ENCODE data around the gene LMO4. TPM values are rescaled to one million over a fixed set of nuclear protein-coding genes. Genes with fewer than 3 reads are reported as not detected.

The LMO4 gene
- total RNA-seq, 1 experiment from 2014 or later = 38.5 TPM

DNA sequence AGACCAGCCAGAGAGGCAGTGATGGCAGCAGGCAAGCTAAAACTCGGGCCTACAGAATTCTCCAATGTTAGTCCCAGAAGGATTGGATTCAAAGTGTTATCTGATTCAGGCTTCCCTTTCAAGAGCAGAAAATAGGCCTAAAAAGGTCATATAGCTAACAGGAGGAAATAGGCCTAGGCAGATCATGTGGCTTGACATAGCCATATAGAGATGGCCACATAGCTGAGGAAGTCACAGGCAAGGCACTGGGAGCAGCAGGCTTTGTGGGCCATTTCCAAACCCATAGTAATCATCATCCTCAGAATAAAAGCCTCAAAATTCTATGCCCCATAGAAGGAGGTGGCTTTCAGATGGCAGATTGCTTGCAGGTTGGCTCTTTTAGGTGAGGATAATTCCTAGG lies 29.0 kb upstream of the LMO4 start:
- ATAC-seq (no peak), DNase-seq (ENCODE audit: low read depth, low spot score) (no peak)
- H3K9ac ChIP-seq (ENCODE audit: low read length) = no peak overlapping the region
- POLR2A ChIA-PET = no interaction called here
- no peaks in the 10 kb centered on the region for H3K9me3 ChIP-seq (ENCODE audit: control insufficient read depth in 1 of 2, insufficient read depth in 1 of 2, low read depth in 1 of 2, low read length in 2 of 2)
- H3K27me3 ChIP-seq (ENCODE audit: insufficient read depth, low read length) = no peaks in the 10 kb centered on the region
- intact Hi-C loops (cut with micrococcal nuclease) = no loop called here
- H3K79me2 ChIP-seq (ENCODE audit: insufficient read depth, low read length) = no peaks in the 10 kb centered on the region
- no peak overlapping the region for H3K4me3 ChIP-seq (replicated peaks in 1 of 2; ENCODE audit: low read depth in 1 of 2, low read length in 2 of 2)
- no peaks in the 10 kb centered on the region for H3K4me1 ChIP-seq (ENCODE audit: control insufficient read depth in 1 of 2, insufficient read depth in 2 of 2, low read length in 2 of 2)
- no peak overlapping the region for H3K4me2 ChIP-seq (ENCODE audit: low read length)
- RAD21 ChIA-PET (ENCODE audit: low non-redundant PET in 1 of 2, low total read pairs in 2 of 2, uncharacterized antibody in 2 of 2, unreplicated experiment in 2 of 2) = no interaction called here
- H3K36me3 ChIP-seq (ENCODE audit: control insufficient read depth in 1 of 2, insufficient read depth in 2 of 2, low read length in 2 of 2) = no peaks in the 10 kb centered on the region
- CTCF ChIA-PET = no interaction called here
- no peaks in the 10 kb centered on the region for H4K20me1 ChIP-seq (ENCODE audit: insufficient read depth)
- H3K9me2 ChIP-seq (ENCODE audit: insufficient read depth) = no peaks in the 10 kb centered on the region
- no peak overlapping the region for H3K27ac ChIP-seq (ENCODE audit: low read depth, low read length)
- no TSS peak for BruUV-seq (replicated peaks)
- TF ChIP-seq SRF (IDR thresholded peaks at IDR 0.05; ENCODE audit: low read depth) (no peak), TCF7L2 (IDR thresholded peaks at IDR 0.05; ENCODE audit: borderline replicate concordance, extremely low read depth, insufficient read depth, insufficient read length) (no peak), POLR2AphosphoS5 (IDR thresholded peaks at IDR 0.05; ENCODE audit: low read depth, low read length) (no peak), SP1 (IDR thresholded peaks at IDR 0.05; ENCODE audit: low read depth) (no peak), ZNF274 (IDR thresholded peaks at IDR 0.05; ENCODE audit: low read depth, low read length) (no peak), EZH2 (IDR thresholded peaks at IDR 0.05) (no peak), JUND (IDR thresholded peaks at IDR 0.05) (no peak), EZH2phosphoT487 (IDR thresholded peaks at IDR 0.05; ENCODE audit: borderline replicate concordance) (no peak), EGR1 (IDR thresholded peaks at IDR 0.05; ENCODE audit: low read depth) (no peak), RAD21 (IDR thresholded peaks at IDR 0.05; ENCODE audit: low read depth) (no peak), ZFX (IDR thresholded peaks at IDR 0.05) (no peak), YY1 (IDR thresholded peaks at IDR 0.05; ENCODE audit: extremely low read depth, insufficient replicate concordance, low read depth, low read length) (no peak), CBX3 (IDR thresholded peaks at IDR 0.05; ENCODE audit: low read depth) (no peak)
- TF ChIP-seq, protein P1, sequence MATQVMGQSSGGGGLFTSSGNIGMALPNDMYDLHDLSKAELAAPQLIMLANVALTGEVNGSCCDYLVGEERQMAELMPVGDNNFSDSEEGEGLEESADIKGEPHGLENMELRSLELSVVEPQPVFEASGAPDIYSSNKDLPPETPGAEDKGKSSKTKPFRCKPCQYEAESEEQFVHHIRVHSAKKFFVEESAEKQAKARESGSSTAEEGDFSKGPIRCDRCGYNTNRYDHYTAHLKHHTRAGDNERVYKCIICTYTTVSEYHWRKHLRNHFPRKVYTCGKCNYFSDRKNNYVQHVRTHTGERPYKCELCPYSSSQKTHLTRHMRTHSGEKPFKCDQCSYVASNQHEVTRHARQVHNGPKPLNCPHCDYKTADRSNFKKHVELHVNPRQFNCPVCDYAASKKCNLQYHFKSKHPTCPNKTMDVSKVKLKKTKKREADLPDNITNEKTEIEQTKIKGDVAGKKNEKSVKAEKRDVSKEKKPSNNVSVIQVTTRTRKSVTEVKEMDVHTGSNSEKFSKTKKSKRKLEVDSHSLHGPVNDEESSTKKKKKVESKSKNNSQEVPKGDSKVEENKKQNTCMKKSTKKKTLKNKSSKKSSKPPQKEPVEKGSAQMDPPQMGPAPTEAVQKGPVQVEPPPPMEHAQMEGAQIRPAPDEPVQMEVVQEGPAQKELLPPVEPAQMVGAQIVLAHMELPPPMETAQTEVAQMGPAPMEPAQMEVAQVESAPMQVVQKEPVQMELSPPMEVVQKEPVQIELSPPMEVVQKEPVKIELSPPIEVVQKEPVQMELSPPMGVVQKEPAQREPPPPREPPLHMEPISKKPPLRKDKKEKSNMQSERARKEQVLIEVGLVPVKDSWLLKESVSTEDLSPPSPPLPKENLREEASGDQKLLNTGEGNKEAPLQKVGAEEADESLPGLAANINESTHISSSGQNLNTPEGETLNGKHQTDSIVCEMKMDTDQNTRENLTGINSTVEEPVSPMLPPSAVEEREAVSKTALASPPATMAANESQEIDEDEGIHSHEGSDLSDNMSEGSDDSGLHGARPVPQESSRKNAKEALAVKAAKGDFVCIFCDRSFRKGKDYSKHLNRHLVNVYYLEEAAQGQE (IDR thresholded peaks at IDR 0.05; ENCODE audit: low read depth) = no peak
- TF ChIP-seq, protein P2, sequence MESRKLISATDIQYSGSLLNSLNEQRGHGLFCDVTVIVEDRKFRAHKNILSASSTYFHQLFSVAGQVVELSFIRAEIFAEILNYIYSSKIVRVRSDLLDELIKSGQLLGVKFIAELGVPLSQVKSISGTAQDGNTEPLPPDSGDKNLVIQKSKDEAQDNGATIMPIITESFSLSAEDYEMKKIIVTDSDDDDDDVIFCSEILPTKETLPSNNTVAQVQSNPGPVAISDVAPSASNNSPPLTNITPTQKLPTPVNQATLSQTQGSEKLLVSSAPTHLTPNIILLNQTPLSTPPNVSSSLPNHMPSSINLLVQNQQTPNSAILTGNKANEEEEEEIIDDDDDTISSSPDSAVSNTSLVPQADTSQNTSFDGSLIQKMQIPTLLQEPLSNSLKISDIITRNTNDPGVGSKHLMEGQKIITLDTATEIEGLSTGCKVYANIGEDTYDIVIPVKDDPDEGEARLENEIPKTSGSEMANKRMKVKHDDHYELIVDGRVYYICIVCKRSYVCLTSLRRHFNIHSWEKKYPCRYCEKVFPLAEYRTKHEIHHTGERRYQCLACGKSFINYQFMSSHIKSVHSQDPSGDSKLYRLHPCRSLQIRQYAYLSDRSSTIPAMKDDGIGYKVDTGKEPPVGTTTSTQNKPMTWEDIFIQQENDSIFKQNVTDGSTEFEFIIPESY (IDR thresholded peaks at IDR 0.05; ENCODE audit: extremely low read depth, insufficient replicate concordance, low read length) = no peak
- no peak overlapping the region for H2AFZ ChIP-seq (ENCODE audit: low read depth, low read length, poor library complexity, severe bottlenecking)
